Stomach smooth muscle (tissue), 2 donors: ENCODE data around the gene MOSMO.
A peak's percentile ranks its signal among the peaks of the same experiment; 100 is the strongest.
"Not testable (repeated sequence)": the region's sequence is repeated elsewhere in the genome, so short reads cannot be mapped to it uniquely, and the experiment has no call there.

Experiments used
- H3K27ac ChIP-seq: one replicate; pipeline ENCODE4 v1.7.0; 2013; ENCODE audit warnings: mild to moderate bottlenecking, low read length, inconsistent platforms
- H3K27me3 ChIP-seq, 2 donors: one replicate each; pipeline ENCODE4 v1.7.0; 2013; ENCODE audit warnings: low read length in 2 of 2; ENCODE audit not compliant: insufficient read depth in 2 of 2, control insufficient read depth in 1 of 2
- H3K36me3 ChIP-seq, 2 donors: one replicate each; pipeline ENCODE4 v1.7.0; 2013; ENCODE audit warnings: low read length in 2 of 2; ENCODE audit not compliant: control insufficient read depth in 2 of 2, insufficient read depth in 2 of 2
- H3K4me1 ChIP-seq: one replicate; pipeline ENCODE4 v1.7.0; 2013; ENCODE audit warnings: low read length; ENCODE audit not compliant: control insufficient read depth, insufficient read depth
- H3K4me3 ChIP-seq, 2 donors: one replicate each; pipeline ENCODE4 v1.7.0; 2013; ENCODE audit warnings: low read length in 2 of 2
- H3K9ac ChIP-seq, 2 donors: one replicate each; pipeline ENCODE4 v1.7.0; 2013; ENCODE audit warnings: low read length in 2 of 2, mild to moderate bottlenecking in 1 of 2
- H3K9me3 ChIP-seq, 2 donors: one replicate each; pipeline ENCODE4 v1.7.0; 2013; ENCODE audit warnings: low read length in 2 of 2; ENCODE audit not compliant: control insufficient read depth in 2 of 2
- donor health status: healthy.
- donor health status: Pancreatic carcinoma.

The MOSMO gene

DNA sequence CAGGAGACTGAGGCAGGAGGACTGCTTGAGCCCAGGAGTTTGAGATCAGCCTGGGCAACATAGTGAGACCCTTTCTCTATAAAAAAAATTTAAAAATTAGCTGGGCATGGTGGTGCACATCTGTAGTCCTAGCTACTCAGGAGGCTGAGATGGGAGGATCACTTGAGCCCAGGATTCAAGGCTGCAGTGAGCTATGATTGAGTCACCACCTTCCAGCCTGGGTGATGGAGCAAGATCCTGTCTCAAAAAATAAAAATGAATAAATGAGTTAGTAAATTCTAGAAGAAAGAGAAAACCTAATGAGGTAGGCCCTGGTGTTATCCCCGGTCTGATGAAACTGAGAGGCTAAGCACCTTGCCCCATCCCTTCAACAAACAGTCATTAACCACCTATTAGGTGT is 5.9 kb upstream of the MOSMO start:
- H3K4me3 ChIP-seq, H3K27me3 ChIP-seq, H3K27ac ChIP-seq, H3K9ac ChIP-seq, H3K36me3 ChIP-seq, H3K9me3 ChIP-seq: not testable (repeated sequence)
- H3K4me1 ChIP-seq = peaks cover 11% of the 10 kb centered on the region

GRCh38 chr16:22003195-22003594 is 4.7 kb upstream of the MOSMO start:
- Histone ChIP-seq H3K4me3 (no peak overlapping the region), H3K9me3 (no peaks in the 10 kb centered on the region), H3K27ac (no peak overlapping the region), H3K27me3 (no peaks in the 10 kb centered on the region), H3K9ac (no peak overlapping the region), H3K36me3 (no peaks in the 10 kb centered on the region), H3K4me1 (peaks cover 17% of the 10 kb centered on the region)

- H3K9ac ChIP-seq = no peak overlapping the region
- H3K36me3 ChIP-seq = no peaks in the 10 kb centered on the region
- H3K4me1 ChIP-seq = peaks cover 24% of the 10 kb centered on the region
- H3K27me3 ChIP-seq = no peaks in the 10 kb centered on the region
- H3K27ac ChIP-seq = no peak overlapping the region
- no peak overlapping the region for H3K4me3 ChIP-seq
- H3K9me3 ChIP-seq = no peaks in the 10 kb centered on the region
Observed at GRCh38 chr16:22004341-22004740, 3.6 kb upstream of the MOSMO start.

- Histone ChIP-seq H3K9me3 (no peaks in the 10 kb centered on the region), H3K36me3 (no peaks in the 10 kb centered on the region), H3K27ac (no peak overlapping the region), H3K27me3 (no peaks in the 10 kb centered on the region), H3K4me3 (no peak overlapping the region), H3K4me1 (peaks cover 26% of the 10 kb centered on the region), H3K9ac (no peak overlapping the region)
Observed at GRCh38 chr16:22005746-22006145, 2.2 kb upstream of the MOSMO start.

DNA sequence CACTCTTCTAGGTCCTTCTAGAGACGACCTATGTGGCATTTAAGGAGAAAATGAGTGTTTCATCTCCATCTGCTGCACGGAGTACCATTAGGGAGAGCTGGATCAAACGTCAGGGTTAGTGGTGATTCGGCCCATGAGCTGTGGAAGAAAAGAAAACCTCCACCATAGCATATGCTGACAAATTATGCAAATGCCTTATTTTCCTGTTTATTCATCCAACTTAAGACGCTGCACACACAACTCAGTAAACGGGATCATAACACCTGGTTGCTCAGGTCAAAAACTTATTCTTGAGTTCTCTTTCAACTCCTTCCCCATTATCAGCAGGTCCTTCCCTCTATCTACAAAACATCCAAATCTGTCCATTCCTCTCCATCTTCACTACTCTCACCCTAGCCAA is 1.3 kb upstream of the MOSMO start:
- no peaks in the 10 kb centered on the region for H3K36me3 ChIP-seq
- H3K9me3 ChIP-seq = no peaks in the 10 kb centered on the region
- H3K9ac ChIP-seq = no peak overlapping the region
- H3K4me3 ChIP-seq = peak overlapping the region; percentile 82 to 87
- peak overlapping the region; percentile 75 for H3K27ac ChIP-seq
- H3K4me1 ChIP-seq = peaks cover 19% of the 10 kb centered on the region
- H3K27me3 ChIP-seq = no peaks in the 10 kb centered on the region

- Histone ChIP-seq H3K4me1 (peaks cover 19% of the 10 kb centered on the region), H3K9me3 (no peaks in the 10 kb centered on the region), H3K36me3 (no peaks in the 10 kb centered on the region), H3K9ac (peak overlapping the region; percentile 82 to 86), H3K27me3 (no peaks in the 10 kb centered on the region), H3K4me3 (peak overlapping the region; percentile 82 to 87), H3K27ac (peak overlapping the region; percentile 75)
Observed at GRCh38 chr16:22007159-22007508, 777 bp upstream of the MOSMO start.

DNA sequence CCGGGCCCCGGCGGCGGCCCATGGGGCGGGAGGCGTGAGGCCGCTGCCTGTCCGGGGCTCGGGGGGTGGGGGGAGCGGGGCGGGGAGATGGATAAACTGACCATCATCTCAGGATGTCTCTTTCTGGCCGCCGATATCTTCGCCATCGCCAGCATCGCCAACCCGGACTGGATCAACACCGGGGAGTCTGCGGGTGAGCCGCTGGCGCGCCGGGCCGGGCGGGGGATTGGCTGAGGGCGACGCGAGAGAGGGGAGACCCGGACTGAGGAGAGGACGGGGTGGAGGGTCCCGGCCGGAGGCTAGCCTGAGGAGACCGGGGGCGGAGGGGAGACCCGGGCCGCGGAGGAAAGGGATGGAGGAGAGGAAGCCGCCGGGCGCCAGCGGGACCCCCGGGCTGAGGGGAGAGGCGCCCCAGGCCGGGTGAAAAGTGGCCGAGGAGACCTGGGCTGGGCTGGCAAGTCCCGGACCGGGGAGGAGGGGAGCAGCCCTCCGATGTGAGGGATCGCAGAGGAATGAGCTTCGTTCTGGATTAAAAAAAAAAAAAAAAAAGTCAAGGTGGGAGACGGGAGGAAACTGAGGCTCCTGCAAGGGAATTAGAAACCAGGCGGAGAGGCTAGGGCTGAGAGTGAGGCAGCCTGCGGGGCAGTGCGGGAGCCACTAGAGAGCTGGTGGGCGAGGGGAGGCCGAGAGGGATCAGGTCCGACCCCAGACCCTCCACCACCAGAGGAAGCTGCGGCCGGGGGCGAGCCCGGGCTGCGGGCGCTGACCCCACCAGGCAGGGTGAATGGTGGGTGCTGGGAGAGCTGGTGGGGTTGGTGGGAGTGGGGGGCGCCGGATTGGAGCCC is 526 bp downstream of the MOSMO start:
- H3K27ac ChIP-seq = no peak overlapping the region
- peak overlapping the region; percentile 76 to 87 for H3K4me3 ChIP-seq
- H3K27me3 ChIP-seq = no peaks in the 10 kb centered on the region
- H3K9me3 ChIP-seq = no peaks in the 10 kb centered on the region
- peak overlapping the region; percentile 76 to 86 for H3K9ac ChIP-seq
- no peaks in the 10 kb centered on the region for H3K36me3 ChIP-seq
- H3K4me1 ChIP-seq = peaks cover 19% of the 10 kb centered on the region

GRCh38 chr16:22010902-22011301 is 3.0 kb downstream of the MOSMO start:
- peaks cover 19% of the 10 kb centered on the region for H3K4me1 ChIP-seq
- H3K36me3 ChIP-seq = no peaks in the 10 kb centered on the region
- no peaks in the 10 kb centered on the region for H3K27me3 ChIP-seq
- no peak overlapping the region for H3K4me3 ChIP-seq
- H3K9ac ChIP-seq = no peak overlapping the region
- no peaks in the 10 kb centered on the region for H3K9me3 ChIP-seq
- no peak overlapping the region for H3K27ac ChIP-seq

GRCh38 chr16:22012241-22012640 is 4.3 kb downstream of the MOSMO start:
- H3K4me3 ChIP-seq = no peak overlapping the region
- H3K36me3 ChIP-seq = no peaks in the 10 kb centered on the region
- peaks cover 13% of the 10 kb centered on the region for H3K4me1 ChIP-seq
- H3K27ac ChIP-seq = no peak overlapping the region
- H3K9ac ChIP-seq = no peak overlapping the region
- H3K9me3 ChIP-seq = no peaks in the 10 kb centered on the region
- H3K27me3 ChIP-seq = no peaks in the 10 kb centered on the region

DNA sequence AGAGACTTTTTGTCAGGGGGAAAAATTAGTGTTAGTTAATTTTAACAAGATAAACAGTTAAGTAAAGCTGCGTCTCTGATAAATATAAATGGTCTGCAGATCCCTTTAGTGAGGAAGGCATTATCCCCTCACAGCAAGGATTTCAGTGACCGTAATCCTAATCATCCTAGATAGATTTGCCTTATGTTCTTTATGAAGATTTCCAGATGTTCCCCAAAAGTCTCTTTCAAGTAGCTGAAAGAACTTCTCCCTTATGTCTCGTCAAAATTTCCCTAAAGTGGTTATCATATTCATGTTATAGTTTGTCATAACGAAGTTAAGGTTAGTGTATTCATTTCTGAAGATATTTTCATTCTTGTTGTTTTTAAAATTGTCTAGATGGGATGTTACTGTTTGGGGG is 5.6 kb downstream of the MOSMO start:
- no peak overlapping the region for H3K27ac ChIP-seq
- H3K9me3 ChIP-seq = no peaks in the 10 kb centered on the region
- no peak overlapping the region for H3K9ac ChIP-seq
- no peak overlapping the region for H3K4me3 ChIP-seq
- no peaks in the 10 kb centered on the region for H3K27me3 ChIP-seq
- no peaks in the 10 kb centered on the region for H3K36me3 ChIP-seq
- peaks cover 9% of the 10 kb centered on the region for H3K4me1 ChIP-seq

DNA sequence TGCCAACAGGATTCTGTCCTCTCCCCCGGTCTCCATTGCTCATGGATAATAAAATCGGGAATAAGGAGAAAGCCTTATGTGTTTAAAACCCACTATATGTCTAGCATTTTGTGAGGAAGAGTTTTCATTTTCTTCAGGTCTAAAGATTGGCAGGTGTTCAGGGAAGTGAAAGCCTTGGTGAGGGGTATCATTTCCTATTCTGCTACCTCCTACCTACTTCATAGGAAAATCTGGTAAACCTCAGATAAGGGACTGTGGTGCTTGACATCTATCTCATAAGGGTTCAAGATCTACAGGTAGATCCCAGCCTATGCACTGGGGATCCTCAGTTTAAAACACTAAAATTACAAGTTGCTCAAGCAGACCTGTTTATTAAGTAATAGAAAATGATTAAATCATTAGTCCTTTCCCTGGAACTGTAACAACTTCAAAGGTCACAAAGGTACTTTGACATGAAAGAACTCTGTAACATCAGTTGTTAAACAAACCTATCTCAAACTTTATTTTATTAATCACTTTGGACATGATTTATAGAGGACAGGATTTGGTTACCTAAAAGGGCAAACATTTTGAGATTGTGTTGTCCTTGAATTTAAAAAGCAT is 6.5 kb downstream of the MOSMO start:
- no peak overlapping the region for H3K27ac ChIP-seq
- H3K4me1 ChIP-seq = peaks cover 1% of the 10 kb centered on the region
- H3K36me3 ChIP-seq = no peaks in the 10 kb centered on the region
- H3K4me3 ChIP-seq = no peak overlapping the region
- no peaks in the 10 kb centered on the region for H3K9me3 ChIP-seq
- H3K27me3 ChIP-seq = no peaks in the 10 kb centered on the region
- no peak overlapping the region for H3K9ac ChIP-seq
